ENCODE data around the gene BRSK2.

BRSK2 gene

DNA sequence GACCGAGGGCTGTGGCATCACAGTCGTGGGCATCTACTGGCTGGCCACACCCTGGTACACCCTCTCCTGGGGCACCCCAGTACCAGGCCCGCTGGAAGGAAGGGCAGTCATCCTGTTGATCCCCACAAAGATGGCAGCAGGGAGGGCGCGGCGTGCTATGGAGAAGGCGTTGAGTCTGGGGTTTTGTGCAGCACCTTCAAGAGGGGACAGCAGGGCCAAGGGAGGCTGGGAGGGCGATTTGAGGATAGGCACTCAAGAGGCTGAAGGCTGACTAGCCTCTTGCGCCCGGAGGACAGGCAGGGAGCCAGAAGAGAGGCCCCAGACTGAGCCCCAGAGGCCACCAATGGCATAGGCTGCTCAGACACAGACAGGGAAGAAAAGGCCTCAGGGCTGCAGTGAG is 2.2 kb upstream of the BRSK2 start:
- TF ChIP-seq SNAI2 (CRISPR knock-in tag; IDR thresholded peaks at IDR 0.05) (no peak), ZFP30 (CRISPR knock-in tag; IDR thresholded peaks at IDR 0.05) (no peak), TCF4 (CRISPR knock-in tag; IDR thresholded peaks at IDR 0.05; ENCODE audit: borderline replicate concordance) (no peak), ZNF565 (CRISPR knock-in tag; conservative IDR thresholded peaks at IDR 0.05; ENCODE audit: low read depth) (no peak), PPARA (CRISPR knock-in tag; IDR thresholded peaks at IDR 0.05; ENCODE audit: borderline replicate concordance) (no peak), ZC3H10 (CRISPR knock-in tag; IDR thresholded peaks at IDR 0.05) (no peak), TOX (CRISPR knock-in tag; IDR thresholded peaks at IDR 0.05; ENCODE audit: borderline replicate concordance) (no peak), ARNTL (CRISPR knock-in tag; IDR thresholded peaks at IDR 0.05; ENCODE audit: borderline replicate concordance, low read depth) (no peak), ZNF8 (CRISPR knock-in tag; IDR thresholded peaks at IDR 0.05) (no peak), BACH2 (CRISPR knock-in tag; IDR thresholded peaks at IDR 0.05; ENCODE audit: borderline replicate concordance) (no peak), ZNF70 (CRISPR knock-in tag; IDR thresholded peaks at IDR 0.05) (no peak), ZFP3 (CRISPR knock-in tag; IDR thresholded peaks at IDR 0.05) (no peak), GLIS3 (CRISPR knock-in tag; IDR thresholded peaks at IDR 0.05) (no peak), ESRRG (CRISPR knock-in tag; IDR thresholded peaks at IDR 0.05) (no peak)
- TF ChIP-seq, protein P1, sequence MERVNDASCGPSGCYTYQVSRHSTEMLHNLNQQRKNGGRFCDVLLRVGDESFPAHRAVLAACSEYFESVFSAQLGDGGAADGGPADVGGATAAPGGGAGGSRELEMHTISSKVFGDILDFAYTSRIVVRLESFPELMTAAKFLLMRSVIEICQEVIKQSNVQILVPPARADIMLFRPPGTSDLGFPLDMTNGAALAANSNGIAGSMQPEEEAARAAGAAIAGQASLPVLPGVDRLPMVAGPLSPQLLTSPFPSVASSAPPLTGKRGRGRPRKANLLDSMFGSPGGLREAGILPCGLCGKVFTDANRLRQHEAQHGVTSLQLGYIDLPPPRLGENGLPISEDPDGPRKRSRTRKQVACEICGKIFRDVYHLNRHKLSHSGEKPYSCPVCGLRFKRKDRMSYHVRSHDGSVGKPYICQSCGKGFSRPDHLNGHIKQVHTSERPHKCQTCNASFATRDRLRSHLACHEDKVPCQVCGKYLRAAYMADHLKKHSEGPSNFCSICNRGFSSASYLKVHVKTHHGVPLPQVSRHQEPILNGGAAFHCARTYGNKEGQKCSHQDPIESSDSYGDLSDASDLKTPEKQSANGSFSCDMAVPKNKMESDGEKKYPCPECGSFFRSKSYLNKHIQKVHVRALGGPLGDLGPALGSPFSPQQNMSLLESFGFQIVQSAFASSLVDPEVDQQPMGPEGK (CRISPR knock-in tag; IDR thresholded peaks at IDR 0.05; ENCODE audit: borderline replicate concordance), result no peak
- TF ChIP-seq, protein P2, sequence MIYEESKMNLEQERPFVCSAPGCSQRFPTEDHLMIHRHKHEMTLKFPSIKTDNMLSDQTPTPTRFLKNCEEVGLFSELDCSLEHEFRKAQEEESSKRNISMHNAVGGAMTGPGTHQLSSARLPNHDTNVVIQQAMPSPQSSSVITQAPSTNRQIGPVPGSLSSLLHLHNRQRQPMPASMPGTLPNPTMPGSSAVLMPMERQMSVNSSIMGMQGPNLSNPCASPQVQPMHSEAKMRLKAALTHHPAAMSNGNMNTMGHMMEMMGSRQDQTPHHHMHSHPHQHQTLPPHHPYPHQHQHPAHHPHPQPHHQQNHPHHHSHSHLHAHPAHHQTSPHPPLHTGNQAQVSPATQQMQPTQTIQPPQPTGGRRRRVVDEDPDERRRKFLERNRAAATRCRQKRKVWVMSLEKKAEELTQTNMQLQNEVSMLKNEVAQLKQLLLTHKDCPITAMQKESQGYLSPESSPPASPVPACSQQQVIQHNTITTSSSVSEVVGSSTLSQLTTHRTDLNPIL (CRISPR knock-in tag; IDR thresholded peaks at IDR 0.05; ENCODE audit: low read depth), result no peak
- TF ChIP-seq, protein P3, sequence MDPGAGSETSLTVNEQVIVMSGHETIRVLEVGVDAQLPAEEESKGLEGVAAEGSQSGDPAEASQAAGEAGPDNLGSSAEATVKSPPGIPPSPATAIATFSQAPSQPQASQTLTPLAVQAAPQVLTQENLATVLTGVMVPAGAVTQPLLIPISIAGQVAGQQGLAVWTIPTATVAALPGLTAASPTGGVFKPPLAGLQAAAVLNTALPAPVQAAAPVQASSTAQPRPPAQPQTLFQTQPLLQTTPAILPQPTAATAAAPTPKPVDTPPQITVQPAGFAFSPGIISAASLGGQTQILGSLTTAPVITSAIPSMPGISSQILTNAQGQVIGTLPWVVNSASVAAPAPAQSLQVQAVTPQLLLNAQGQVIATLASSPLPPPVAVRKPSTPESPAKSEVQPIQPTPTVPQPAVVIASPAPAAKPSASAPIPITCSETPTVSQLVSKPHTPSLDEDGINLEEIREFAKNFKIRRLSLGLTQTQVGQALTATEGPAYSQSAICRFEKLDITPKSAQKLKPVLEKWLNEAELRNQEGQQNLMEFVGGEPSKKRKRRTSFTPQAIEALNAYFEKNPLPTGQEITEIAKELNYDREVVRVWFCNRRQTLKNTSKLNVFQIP (CRISPR knock-in tag; IDR thresholded peaks at IDR 0.05; ENCODE audit: borderline replicate concordance, low read depth), result no peak
- TF ChIP-seq, protein P4, sequence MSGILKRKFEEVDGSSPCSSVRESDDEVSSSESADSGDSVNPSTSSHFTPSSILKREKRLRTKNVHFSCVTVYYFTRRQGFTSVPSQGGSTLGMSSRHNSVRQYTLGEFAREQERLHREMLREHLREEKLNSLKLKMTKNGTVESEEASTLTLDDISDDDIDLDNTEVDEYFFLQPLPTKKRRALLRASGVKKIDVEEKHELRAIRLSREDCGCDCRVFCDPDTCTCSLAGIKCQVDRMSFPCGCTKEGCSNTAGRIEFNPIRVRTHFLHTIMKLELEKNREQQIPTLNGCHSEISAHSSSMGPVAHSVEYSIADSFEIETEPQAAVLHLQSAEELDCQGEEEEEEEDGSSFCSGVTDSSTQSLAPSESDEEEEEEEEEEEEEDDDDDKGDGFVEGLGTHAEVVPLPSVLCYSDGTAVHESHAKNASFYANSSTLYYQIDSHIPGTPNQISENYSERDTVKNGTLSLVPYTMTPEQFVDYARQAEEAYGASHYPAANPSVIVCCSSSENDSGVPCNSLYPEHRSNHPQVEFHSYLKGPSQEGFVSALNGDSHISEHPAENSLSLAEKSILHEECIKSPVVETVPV (CRISPR knock-in tag; IDR thresholded peaks at IDR 0.05), result no peak
- ATAC-seq, result no peak

- ATAC-seq, result no peak
- TF ChIP-seq ZNF565 (CRISPR knock-in tag; conservative IDR thresholded peaks at IDR 0.05; ENCODE audit: low read depth) (no peak), ZC3H10 (CRISPR knock-in tag; IDR thresholded peaks at IDR 0.05) (no peak), ZFP3 (CRISPR knock-in tag; IDR thresholded peaks at IDR 0.05) (no peak), BACH2 (CRISPR knock-in tag; IDR thresholded peaks at IDR 0.05; ENCODE audit: borderline replicate concordance) (no peak), ESRRG (CRISPR knock-in tag; IDR thresholded peaks at IDR 0.05) (no peak), ISL1 (CRISPR knock-in tag; IDR thresholded peaks at IDR 0.05) (no peak), ZNF70 (CRISPR knock-in tag; IDR thresholded peaks at IDR 0.05) (no peak), CSDC2 (CRISPR knock-in tag; IDR thresholded peaks at IDR 0.05) (no peak)
- TF ChIP-seq, protein P1 (CRISPR knock-in tag; IDR thresholded peaks at IDR 0.05; ENCODE audit: borderline replicate concordance), result no peak
- TF ChIP-seq, protein P2 (CRISPR knock-in tag; IDR thresholded peaks at IDR 0.05; ENCODE audit: low read depth), result no peak
- TF ChIP-seq, protein P3 (CRISPR knock-in tag; IDR thresholded peaks at IDR 0.05; ENCODE audit: borderline replicate concordance, low read depth), result no peak
Observed at GRCh38 chr11:1387961-1388762, 1.6 kb upstream of the BRSK2 start.

Measured in SK-N-SH treated with all-trans-retinoic acid at 6 μM for 48 hours (cell line).